ENCODE results near the gene TTC12.
"Not testable (repeated sequence)": the region's sequence is repeated elsewhere in the genome, so short reads cannot be mapped to it uniquely, and the experiment has no call there.

The TTC12 gene

GRCh38 chr11:113286509-113287497 is 27.6 kb upstream of the TTC12 start:
- H3K4me3 ChIP-seq (ENCODE audit: low read length), result no peak overlapping the region
- H3K36me3 ChIP-seq (ENCODE audit: control insufficient read depth, insufficient read depth, low read length), result no peaks in the 10 kb centered on the region
- no peaks in the 10 kb centered on the region for H3K9me3 ChIP-seq (ENCODE audit: control insufficient read depth, low read length)
- H3K9ac ChIP-seq (ENCODE audit: low read length), result no peak overlapping the region
- H3K4me1 ChIP-seq (ENCODE audit: control insufficient read depth, insufficient read depth, low read length), result no peaks in the 10 kb centered on the region
- H3K27me3 ChIP-seq (ENCODE audit: control insufficient read depth, insufficient read depth, low read length), result no peaks in the 10 kb centered on the region

GRCh38 chr11:113287801-113288200 is 26.6 kb upstream of the TTC12 start:
- H3K36me3 ChIP-seq (ENCODE audit: control insufficient read depth, insufficient read depth, low read length), result no peaks in the 10 kb centered on the region
- H3K4me1 ChIP-seq (ENCODE audit: control insufficient read depth, insufficient read depth, low read length), result no peaks in the 10 kb centered on the region
- H3K27me3 ChIP-seq (ENCODE audit: control insufficient read depth, insufficient read depth, low read length), result no peaks in the 10 kb centered on the region
- H3K9ac ChIP-seq (ENCODE audit: low read length), result no peak overlapping the region
- no peak overlapping the region for H3K4me3 ChIP-seq (ENCODE audit: low read length)
- no peaks in the 10 kb centered on the region for H3K9me3 ChIP-seq (ENCODE audit: control insufficient read depth, low read length)

- no peaks in the 10 kb centered on the region for H3K9me3 ChIP-seq (ENCODE audit: control insufficient read depth, low read length)
- no peak overlapping the region for H3K9ac ChIP-seq (ENCODE audit: low read length)
- H3K36me3 ChIP-seq (ENCODE audit: control insufficient read depth, insufficient read depth, low read length), result no peaks in the 10 kb centered on the region
- no peaks in the 10 kb centered on the region for H3K27me3 ChIP-seq (ENCODE audit: control insufficient read depth, insufficient read depth, low read length)
- no peak overlapping the region for H3K4me3 ChIP-seq (ENCODE audit: low read length)
- H3K4me1 ChIP-seq (ENCODE audit: control insufficient read depth, insufficient read depth, low read length), result no peaks in the 10 kb centered on the region
These were observed 26.0 kb upstream of the TTC12 start for GRCh38 chr11:113288286-113288863.

DNA sequence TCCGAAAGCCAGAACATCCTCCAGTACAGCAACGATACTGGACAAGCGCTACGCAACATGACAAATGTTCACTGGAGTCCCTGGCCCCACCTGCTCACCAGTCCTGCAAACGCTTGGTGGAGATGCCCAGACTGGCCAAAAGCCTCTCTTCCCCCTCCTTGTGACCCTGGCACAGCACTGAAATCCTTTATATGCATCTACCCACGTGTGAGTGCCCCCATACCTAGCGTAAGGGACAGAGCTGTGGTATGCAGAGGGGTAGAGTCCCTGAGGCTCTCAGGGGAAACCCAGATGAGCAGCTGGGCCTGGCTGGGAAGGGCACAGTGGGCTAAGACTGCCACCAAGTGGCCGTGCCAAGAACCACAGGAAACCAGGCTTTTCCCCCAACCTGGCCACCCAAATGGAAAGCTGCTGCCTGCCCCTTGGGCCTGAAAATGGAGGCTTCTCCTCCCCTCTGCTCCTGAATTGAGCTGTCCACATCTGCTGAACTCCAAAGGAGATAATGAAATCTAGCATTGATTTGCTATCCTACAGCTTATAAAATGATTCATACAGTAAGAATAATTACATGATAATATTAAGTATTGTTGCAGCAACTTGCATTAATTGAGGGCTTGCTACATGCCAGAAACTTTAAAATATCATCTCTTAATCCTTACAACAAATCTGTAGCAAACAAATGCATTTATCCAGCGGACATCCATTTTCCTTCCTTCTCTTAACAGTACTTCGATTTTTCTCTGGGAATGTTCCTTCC is 24.8 kb upstream of the TTC12 start:
- H3K36me3 ChIP-seq (ENCODE audit: control insufficient read depth, insufficient read depth, low read length), result no peaks in the 10 kb centered on the region
- H3K9ac ChIP-seq (ENCODE audit: low read length), result no peak overlapping the region
- H3K27me3 ChIP-seq (ENCODE audit: control insufficient read depth, insufficient read depth, low read length), result no peaks in the 10 kb centered on the region
- no peaks in the 10 kb centered on the region for H3K9me3 ChIP-seq (ENCODE audit: control insufficient read depth, low read length)
- no peaks in the 10 kb centered on the region for H3K4me1 ChIP-seq (ENCODE audit: control insufficient read depth, insufficient read depth, low read length)
- no peak overlapping the region for H3K4me3 ChIP-seq (ENCODE audit: low read length)

DNA sequence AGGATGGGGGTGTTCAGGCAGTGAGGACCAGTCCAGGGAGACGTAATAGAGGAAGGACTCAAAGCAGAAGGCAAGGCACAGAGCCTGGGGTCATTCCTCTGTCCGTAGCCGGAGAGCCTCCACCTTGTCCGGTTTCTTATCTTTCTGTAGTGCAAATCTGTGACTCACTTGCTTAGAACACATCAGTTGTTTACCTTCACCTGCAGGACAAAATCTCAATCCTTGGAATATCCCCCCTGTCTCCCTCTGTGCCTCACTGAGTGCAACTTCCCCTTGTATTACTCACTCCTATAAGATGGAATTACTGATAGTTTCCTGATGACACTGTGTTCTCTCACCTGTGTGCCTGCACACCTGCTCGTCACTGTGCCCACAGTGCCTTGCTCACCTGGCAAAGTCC is 20.4 kb upstream of the TTC12 start:
- H3K36me3 ChIP-seq (ENCODE audit: control insufficient read depth, insufficient read depth, low read length), result no peaks in the 10 kb centered on the region
- no peak overlapping the region for H3K9ac ChIP-seq (ENCODE audit: low read length)
- H3K4me3 ChIP-seq (ENCODE audit: low read length), result no peak overlapping the region

DNA sequence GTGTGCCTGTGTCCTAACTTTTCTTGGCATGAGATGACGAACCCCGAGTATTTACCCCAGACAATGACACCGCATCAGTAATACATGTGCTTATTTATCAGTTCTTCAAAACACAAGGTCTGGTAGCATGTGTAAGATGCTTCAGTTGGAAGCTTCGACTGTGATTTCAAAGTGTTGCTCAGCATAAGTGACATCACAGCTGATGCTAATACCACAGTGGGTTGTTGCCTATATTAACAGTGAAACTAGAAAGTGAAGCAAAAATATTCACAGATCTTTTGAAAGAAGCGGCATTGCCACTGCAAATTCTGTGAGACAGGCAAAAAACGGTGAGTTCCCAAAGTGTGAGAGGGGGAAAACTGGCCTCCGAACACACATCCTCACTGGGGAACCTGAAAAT is 18.4 kb upstream of the TTC12 start:
- no peaks in the 10 kb centered on the region for H3K27me3 ChIP-seq (ENCODE audit: control insufficient read depth, insufficient read depth, low read length)
- H3K9ac ChIP-seq (ENCODE audit: low read length), result no peak overlapping the region

More for the DNA sequence above, 20.4 kb upstream of the TTC12 start:
- H3K9me3 ChIP-seq (ENCODE audit: control insufficient read depth, low read length), result no peaks in the 10 kb centered on the region
- H3K27me3 ChIP-seq (ENCODE audit: control insufficient read depth, insufficient read depth, low read length), result no peaks in the 10 kb centered on the region
- H3K4me1 ChIP-seq (ENCODE audit: control insufficient read depth, insufficient read depth, low read length), result no peaks in the 10 kb centered on the region

DNA sequence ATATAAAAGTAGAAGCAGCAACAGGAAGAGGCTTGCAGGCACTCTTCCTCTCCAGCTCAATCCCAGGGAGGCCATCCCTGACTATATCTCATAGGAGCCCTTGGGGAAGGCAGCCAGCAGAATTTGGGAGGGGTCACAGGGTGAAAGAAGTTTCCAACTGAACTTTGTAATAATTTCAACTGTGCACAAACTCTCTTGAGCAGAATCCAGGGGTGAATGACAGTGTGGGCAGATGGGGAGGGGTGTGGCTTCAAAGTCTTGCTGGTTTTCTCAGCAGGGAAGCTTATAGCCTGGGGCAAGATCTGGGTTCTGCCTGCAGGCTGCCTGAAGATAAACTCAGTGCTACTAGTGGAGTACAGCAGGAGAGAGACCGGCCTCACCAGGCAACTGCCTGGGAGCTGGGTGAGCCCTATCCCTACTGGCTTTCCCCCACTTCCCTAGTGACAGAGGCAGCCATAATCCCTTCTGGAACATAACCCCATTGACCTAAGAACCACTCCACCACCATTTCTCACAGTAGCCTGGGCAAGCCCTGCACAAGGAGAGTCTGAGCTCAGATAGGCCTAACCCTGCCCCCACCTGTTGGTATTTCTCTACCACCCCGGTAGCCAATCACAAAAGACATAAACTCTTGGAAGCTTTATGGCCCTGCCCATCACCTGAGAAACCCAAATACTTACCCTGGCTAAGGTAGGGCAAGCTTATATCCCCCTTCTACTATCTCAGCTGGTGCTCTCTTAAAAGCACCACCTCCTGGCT is 17.8 kb upstream of the TTC12 start:
- H3K36me3 ChIP-seq (ENCODE audit: control insufficient read depth, insufficient read depth, low read length), result no peaks in the 10 kb centered on the region
- H3K4me3 ChIP-seq (ENCODE audit: low read length), result no peak overlapping the region
- no peaks in the 10 kb centered on the region for H3K4me1 ChIP-seq (ENCODE audit: control insufficient read depth, insufficient read depth, low read length)
- H3K27me3 ChIP-seq (ENCODE audit: control insufficient read depth, insufficient read depth, low read length), result no peaks in the 10 kb centered on the region
- H3K9me3 ChIP-seq (ENCODE audit: control insufficient read depth, low read length), result no peaks in the 10 kb centered on the region
- H3K9ac ChIP-seq (ENCODE audit: low read length), result no peak overlapping the region

More for the DNA sequence above, 18.4 kb upstream of the TTC12 start:
- Histone ChIP-seq H3K9me3 (ENCODE audit: control insufficient read depth, low read length) (no peaks in the 10 kb centered on the region), H3K4me3 (ENCODE audit: low read length) (no peak overlapping the region), H3K36me3 (ENCODE audit: control insufficient read depth, insufficient read depth, low read length) (no peaks in the 10 kb centered on the region), H3K4me1 (ENCODE audit: control insufficient read depth, insufficient read depth, low read length) (no peaks in the 10 kb centered on the region)

DNA sequence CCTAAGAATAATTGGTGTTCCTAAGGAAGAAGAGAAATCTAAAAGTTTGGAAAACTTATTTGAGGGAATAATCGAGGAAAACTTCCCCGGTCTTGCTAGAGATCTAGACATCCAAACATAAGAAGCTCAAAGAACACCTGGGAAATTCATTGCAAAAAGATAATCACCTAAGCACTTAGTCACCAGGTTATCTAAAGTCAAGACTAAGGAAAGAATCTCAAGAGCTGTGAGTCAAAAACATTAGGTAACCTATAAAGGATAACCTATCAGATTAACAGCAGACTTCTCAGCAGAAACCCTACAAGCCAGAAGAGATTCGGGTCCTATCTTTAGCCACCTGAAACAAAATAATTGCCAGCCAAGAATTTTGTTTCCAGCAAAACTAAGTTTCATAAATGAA is 15.9 kb upstream of the TTC12 start:
- not testable (repeated sequence) for H3K4me3 ChIP-seq (ENCODE audit: low read length); H3K4me1 ChIP-seq (ENCODE audit: control insufficient read depth, insufficient read depth, low read length); H3K9ac ChIP-seq (ENCODE audit: low read length)

GRCh38 chr11:113304916-113305315 is 9.5 kb upstream of the TTC12 start:
- no peak overlapping the region for H3K9ac ChIP-seq (ENCODE audit: low read length)

More for the DNA sequence above, 15.9 kb upstream of the TTC12 start:
- not testable (repeated sequence) for H3K36me3 ChIP-seq (ENCODE audit: control insufficient read depth, insufficient read depth, low read length); H3K27me3 ChIP-seq (ENCODE audit: control insufficient read depth, insufficient read depth, low read length); H3K9me3 ChIP-seq (ENCODE audit: control insufficient read depth, low read length)

DNA sequence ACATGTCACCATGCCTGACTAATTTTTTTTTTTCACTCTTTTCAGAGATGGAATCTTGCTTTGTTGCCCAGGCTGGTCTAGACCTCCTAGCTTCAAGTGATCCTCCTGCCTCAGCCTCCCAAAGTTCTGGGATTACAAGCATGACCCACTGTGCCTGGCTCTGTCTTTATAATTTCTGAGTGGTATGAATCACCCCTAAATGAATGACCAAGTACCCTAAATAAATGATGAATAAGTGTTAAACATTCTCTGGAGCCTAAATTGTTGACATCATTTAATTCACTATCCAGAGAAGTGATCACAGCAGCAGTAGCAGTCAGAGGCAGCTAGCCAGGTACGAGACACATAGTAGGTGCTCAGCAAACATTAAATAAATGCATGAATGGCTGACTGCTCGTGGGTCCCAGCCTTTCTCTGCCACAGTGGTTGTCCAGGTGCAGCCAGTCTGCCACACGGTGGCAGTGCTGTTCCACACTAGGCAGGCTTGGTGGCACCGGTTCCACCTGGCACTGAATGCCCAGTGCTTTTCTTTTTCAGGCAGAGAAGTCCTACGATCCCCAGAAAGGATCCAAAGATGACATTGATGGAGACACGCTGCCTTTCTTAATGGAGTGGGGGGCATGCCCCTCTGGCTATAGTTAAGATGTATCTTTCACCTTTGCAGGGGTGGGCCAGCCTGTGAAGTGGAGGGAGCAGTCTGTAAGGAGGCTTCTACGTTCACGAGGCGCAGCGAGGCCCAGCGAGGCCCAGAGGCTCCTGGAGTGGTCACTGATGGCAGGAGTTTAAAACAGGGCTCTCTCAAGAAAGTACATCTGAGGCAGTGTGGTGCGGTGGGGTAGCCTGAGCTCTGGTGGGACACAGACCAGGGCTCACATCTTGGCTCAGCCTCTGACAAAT is 8.7 kb upstream of the TTC12 start:
- H3K36me3 ChIP-seq (ENCODE audit: control insufficient read depth, insufficient read depth, low read length), result no peaks in the 10 kb centered on the region
- no peaks in the 10 kb centered on the region for H3K4me1 ChIP-seq (ENCODE audit: control insufficient read depth, insufficient read depth, low read length)
- no peaks in the 10 kb centered on the region for H3K9me3 ChIP-seq (ENCODE audit: control insufficient read depth, low read length)
- H3K4me3 ChIP-seq (ENCODE audit: low read length), result no peak overlapping the region
- no peak overlapping the region for H3K9ac ChIP-seq (ENCODE audit: low read length)
- no peaks in the 10 kb centered on the region for H3K27me3 ChIP-seq (ENCODE audit: control insufficient read depth, insufficient read depth, low read length)

More at GRCh38 chr11:113304916-113305315, 9.5 kb upstream of the TTC12 start:
- Histone ChIP-seq H3K4me1 (ENCODE audit: control insufficient read depth, insufficient read depth, low read length) (no peaks in the 10 kb centered on the region), H3K9me3 (ENCODE audit: control insufficient read depth, low read length) (no peaks in the 10 kb centered on the region), H3K4me3 (ENCODE audit: low read length) (no peak overlapping the region), H3K36me3 (ENCODE audit: control insufficient read depth, insufficient read depth, low read length) (no peaks in the 10 kb centered on the region), H3K27me3 (ENCODE audit: control insufficient read depth, insufficient read depth, low read length) (no peaks in the 10 kb centered on the region)

- Histone ChIP-seq H3K9me3 (ENCODE audit: control insufficient read depth, low read length) (no peaks in the 10 kb centered on the region), H3K4me1 (ENCODE audit: control insufficient read depth, insufficient read depth, low read length) (no peaks in the 10 kb centered on the region), H3K27me3 (ENCODE audit: control insufficient read depth, insufficient read depth, low read length) (no peaks in the 10 kb centered on the region), H3K9ac (ENCODE audit: low read length) (no peak overlapping the region), H3K36me3 (ENCODE audit: control insufficient read depth, insufficient read depth, low read length) (no peaks in the 10 kb centered on the region), H3K4me3 (ENCODE audit: low read length) (no peak overlapping the region)
These were observed 5.8 kb upstream of the TTC12 start for GRCh38 chr11:113308601-113309000.
